B cell (primary cell): ENCODE measurements around the gene BLOC1S5. TPM values are rescaled to one million over a fixed set of nuclear protein-coding genes. Genes with fewer than 3 reads are reported as not detected.

ENCODE experiments used
- ATAC-seq: fragments of 200-7000 bp; cut with Tn5 transposase; one replicate; pipeline ENCODE4 v1.10.0; 2021; ENCODE audit warnings: low read depth, mild to moderate bottlenecking, moderate number of reproducible peaks, moderate library complexity
- CTCF ChIA-PET: fragments of 350-600 bp; sonication (Branson Sonifier 250); formaldehyde crosslinking; loops from one replicate; lab custom pipeline; 2021; ENCODE audit warnings: antibody characterized with exemption, inconsistent platforms; lab: Charles Lee
- POLR2A ChIA-PET: fragments of 350-600 bp; sonication (Branson Sonifier 250); formaldehyde crosslinking; loops from one replicate; lab custom pipeline; 2021; ENCODE audit warnings: antibody characterized with exemption; lab: Charles Lee
- DNase-seq: peaks from one replicate; pipeline ENCODE4 v3.0.0; 2013
- H2AFZ ChIP-seq: 2 replicates; pipeline ENCODE4 v1.6.1; 2012; ENCODE audit warnings: mild to moderate bottlenecking, low read depth, low read length; ENCODE audit not compliant: insufficient read depth, poor library complexity, severe bottlenecking
- H3K27ac ChIP-seq, 2 donors: 1 replicate in 1 of 2; 2 replicates in 1 of 2; pipeline ENCODE4 v1.5.1; 2012 to 2013; ENCODE audit warnings: low read length in 2 of 2, mild to moderate bottlenecking in 2 of 2, moderate library complexity in 1 of 2
- H3K27me3 ChIP-seq, 4 experiments: fragments of 200-600 bp in 1 of 4; sonication (generic) in 1 of 4; replicated peaks in 1 of 4; 1 replicate in 2 of 4; 2 replicates in 2 of 4; pipeline versions ENCODE4 v1.6.1 to v1.7.0; 2013 to 2016; ENCODE audit warnings: low read length in 3 of 4, mild to moderate bottlenecking in 2 of 4, mixed read lengths in 1 of 4, moderate library complexity in 1 of 4; ENCODE audit not compliant: insufficient read depth in 4 of 4, control insufficient read depth in 3 of 4; ENCODE audit errors: control extremely low read depth in 1 of 4
- H3K36me3 ChIP-seq, 2 experiments: replicated peaks in 1 of 2; 1 replicate in 1 of 2; 2 replicates in 1 of 2; pipeline versions ENCODE4 v1.6.1 to v1.7.1; 2013; ENCODE audit warnings: low read length in 1 of 2; ENCODE audit not compliant: insufficient read depth in 2 of 2, control insufficient read depth in 1 of 2; ENCODE audit errors: control extremely low read depth in 1 of 2, extremely low read depth in 1 of 2
- H3K4me1 ChIP-seq, 2 donors: fragments of 200-600 bp in 1 of 2; sonication (generic) in 1 of 2; 1 replicate in 1 of 2; 2 replicates in 1 of 2; pipeline versions ENCODE4 v1.5.1 to v1.6.1; 2013 to 2017; ENCODE audit warnings: low read length in 2 of 2; ENCODE audit not compliant: control insufficient read depth in 2 of 2, insufficient read depth in 2 of 2
- H3K4me2 ChIP-seq: replicated peaks from 2 replicates; pipeline ENCODE3; 2012; ENCODE audit warnings: mild to moderate bottlenecking, low read depth, low read length; ENCODE audit not compliant: poor library complexity, severe bottlenecking
- H3K4me3 ChIP-seq, 5 experiments: fragments of 200-600 bp in 1 of 5; sonication (generic) in 1 of 5; 1 replicate in 3 of 5; 2 replicates in 2 of 5; pipeline versions ENCODE4 v1.5.1 to v1.7.0; 2011 to 2016; ENCODE audit warnings: low read length in 4 of 5, mild to moderate bottlenecking in 4 of 5, low read depth in 2 of 5, control low read depth in 1 of 5, moderate library complexity in 1 of 5; ENCODE audit not compliant: insufficient read depth in 1 of 5; ENCODE audit errors: control extremely low read depth in 1 of 5, extremely low read depth in 1 of 5
- H3K79me2 ChIP-seq: fragments of 200-600 bp; sonication (generic); one replicate; pipeline ENCODE4 v1.6.0; 2016; ENCODE audit warnings: low read length; ENCODE audit not compliant: control insufficient read depth, insufficient read depth
- H3K9ac ChIP-seq: fragments of 200-600 bp; sonication (generic); 2 replicates; pipeline ENCODE4 v1.6.1; 2017; ENCODE audit warnings: mild to moderate bottlenecking, low read length, moderate library complexity
- H3K9me3 ChIP-seq, 3 donors: one replicate each; pipeline versions ENCODE4 v1.6.1 to v1.7.1; 2013; ENCODE audit warnings: low read length in 2 of 3; ENCODE audit not compliant: control insufficient read depth in 2 of 3, insufficient read depth in 1 of 3; ENCODE audit errors: control extremely low read depth in 1 of 3
- H4K20me1 ChIP-seq: 2 replicates; pipeline ENCODE4 v1.6.0; 2012; ENCODE audit warnings: mild to moderate bottlenecking, low read length; ENCODE audit not compliant: insufficient read depth, control insufficient read depth, poor library complexity, severe bottlenecking
- H3K27ac Mint-ChIP-seq: one replicate; pipeline ENCODE4 v1.8.0; 2021; ENCODE audit warnings: mixed read lengths
- H3K27me3 Mint-ChIP-seq: one replicate; pipeline ENCODE4 v1.8.0; 2021; ENCODE audit warnings: mixed read lengths
- H3K4me1 Mint-ChIP-seq: one replicate; pipeline ENCODE4 v1.8.0; 2021; ENCODE audit warnings: mixed read lengths
- H3K4me3 Mint-ChIP-seq: one replicate; pipeline ENCODE4 v1.8.0; 2021; ENCODE audit warnings: mixed read lengths
- H3K9me3 Mint-ChIP-seq: one replicate; pipeline ENCODE4 v1.8.0; 2022; ENCODE audit warnings: mixed read lengths; ENCODE audit not compliant: insufficient read depth
- CTCF ChIP-seq: fragments of 200-600 bp; IDR thresholded peaks from one replicate; pipeline ENCODE4 v1.8.0; 2022; ENCODE audit warnings: antibody characterized with exemption, mild to moderate bottlenecking
- EZH2 ChIP-seq: IDR thresholded peaks from 2 replicates; pipeline ENCODE4 v1.6.1; 2012; ENCODE audit warnings: borderline replicate concordance, low read depth, mild to moderate bottlenecking, moderate library complexity, low read length; ENCODE audit not compliant: insufficient read depth, poor library complexity, severe bottlenecking
- intact Hi-C: fragments of 100-400 bp; cut with micrococcal nuclease; formaldehyde crosslinking; loops from one replicate; pipeline ENCODE4 v1.10.0; 2022
- polyA plus RNA-seq: library from polyadenylated mRNA; depleted of rRNA; stranded (reverse); fragments of >200 nt; gene quantifications from 2 replicates; pipeline ENCODE4 v1.2.3, GENCODE V29; 2012
- total RNA-seq, 2 donors: library from RNA; stranded (reverse); fragments of 120-200 nt in 1 of 2; gene quantifications; 1 replicate in 1 of 2; 2 replicates in 1 of 2; pipeline versions ENCODE4 v1.2.3 to v1.2.4, GENCODE V29; 2013 to 2022

The BLOC1S5 gene
- total and polyA plus RNA-seq, 2 donors (not counting 1 experiment from before 2014, with no cell fraction given): 5.2 to 18.8 TPM

- intact Hi-C loops: loop anchor here (2.0 to 10.0 kb wide), 4 partner anchors 193 to 791 kb away; partner anchors contain the start of genes CAGE1, RIOK1, SLC35B3 and SSR1
Observed at GRCh38 chr6:8103726-8104125, 39.5 kb upstream of the BLOC1S5 start.

More at GRCh38 chr6:8103726-8104125, 39.5 kb upstream of the BLOC1S5 start:
- peaks cover 29% of the 10 kb centered on the region for H3K79me2 ChIP-seq
- H4K20me1 ChIP-seq: no peaks in the 10 kb centered on the region
- peaks cover 0 to 6% (median 2%) of the 10 kb centered on the region in 4 experiments for H3K27me3 ChIP-seq
- H3K27ac Mint-ChIP-seq: no peak overlapping the region
- no peak for ATAC-seq
- no peak for DNase-seq
- peaks cover 34% of the 10 kb centered on the region for H3K27me3 Mint-ChIP-seq
- CTCF ChIA-PET: no interaction called here
- H3K4me1 Mint-ChIP-seq: peaks cover 21% of the 10 kb centered on the region
- peaks cover 12% of the 10 kb centered on the region in 2 donors for H3K4me1 ChIP-seq
- H3K4me3 Mint-ChIP-seq: no peak overlapping the region
- H3K9me3 ChIP-seq: no peaks in the 10 kb centered on the region
- TF ChIP-seq EZH2 (no peak), CTCF (no peak)
- no peaks in the 10 kb centered on the region for H3K9me3 Mint-ChIP-seq
- POLR2A ChIA-PET: no interaction called here
- no peak overlapping the region for H3K4me2 ChIP-seq
- H3K27ac ChIP-seq: no peak overlapping the region
- H3K9ac ChIP-seq: no peak overlapping the region
- no peak overlapping the region for H3K4me3 ChIP-seq
- H3K36me3 ChIP-seq: no peaks in the 10 kb centered on the region
- H2AFZ ChIP-seq: no peak overlapping the region
